ENCODE results near the gene SOAT2.
"Not testable (repeated sequence)": the region's sequence is repeated elsewhere in the genome, so short reads cannot be mapped to it uniquely, and the experiment has no call there.

SOAT2 gene

DNA sequence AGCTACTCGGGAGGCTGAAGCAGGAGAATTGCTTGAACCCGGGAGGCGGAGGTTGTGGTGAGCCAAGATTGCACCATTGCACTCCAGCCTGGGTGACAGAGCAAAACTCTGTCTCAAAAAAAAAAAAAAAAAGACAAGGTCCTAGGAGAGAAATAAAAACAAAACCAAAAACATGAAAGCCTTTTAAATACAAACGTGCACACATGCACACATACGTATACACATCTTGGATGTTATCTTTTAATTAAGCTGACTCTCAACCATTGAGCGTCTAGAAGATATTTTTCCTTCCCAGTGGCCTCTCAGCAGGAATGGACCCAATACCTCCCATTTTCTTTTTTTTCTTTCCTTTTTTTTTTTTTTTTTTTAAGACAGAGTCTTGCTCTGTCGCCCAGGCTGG lies 9.1 kb downstream of the SOAT2 start:
- not testable (repeated sequence) for DNase-seq

DNA sequence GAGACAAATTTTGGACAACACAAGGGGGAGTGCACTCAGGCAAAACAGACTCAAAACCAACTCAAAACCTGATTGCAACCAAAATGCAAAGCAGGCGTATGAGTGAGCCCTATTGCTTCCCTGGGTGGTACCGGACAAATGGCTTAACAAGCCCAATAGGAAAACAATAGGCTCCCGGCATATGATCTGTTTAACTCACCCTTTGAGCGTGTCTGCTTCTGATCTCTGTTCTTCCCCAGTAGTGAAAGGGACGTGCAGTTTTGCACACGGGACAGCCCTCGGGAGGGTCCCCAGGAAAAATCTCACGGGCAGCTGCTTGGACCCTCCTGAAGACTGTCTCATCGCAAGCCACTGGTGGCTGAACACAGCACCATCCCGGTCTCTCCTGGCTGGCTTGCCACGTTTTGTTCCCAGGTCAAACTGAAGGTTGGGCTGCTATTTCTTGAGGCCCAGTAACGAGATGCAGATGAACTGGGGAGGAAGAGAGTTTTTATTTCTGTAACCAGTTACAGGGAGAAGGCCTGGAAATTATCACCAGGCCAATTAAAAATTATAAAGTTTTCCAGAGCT lies 9.9 kb downstream of the SOAT2 start:
- no peak for DNase-seq

DNA sequence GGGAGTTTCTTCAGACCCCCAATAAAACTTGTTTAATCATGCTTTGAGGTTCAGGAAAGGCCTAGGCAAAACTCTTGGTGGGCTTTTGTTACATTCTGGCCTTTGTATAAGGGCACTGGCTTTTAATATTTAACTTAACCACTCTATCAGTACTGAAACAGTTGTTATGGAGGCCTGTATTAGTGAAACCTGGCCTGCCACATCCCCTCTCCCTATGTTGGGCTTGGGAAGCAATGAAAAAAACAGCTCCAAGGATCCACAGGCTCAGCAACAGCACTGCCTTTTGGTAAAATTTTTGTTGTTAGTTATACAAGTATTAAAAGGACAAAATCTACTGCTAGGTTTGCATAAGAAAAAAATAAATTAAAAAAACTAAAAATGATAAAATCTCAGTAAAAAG lies 10.7 kb downstream of the SOAT2 start:
- no peak for DNase-seq

DNA sequence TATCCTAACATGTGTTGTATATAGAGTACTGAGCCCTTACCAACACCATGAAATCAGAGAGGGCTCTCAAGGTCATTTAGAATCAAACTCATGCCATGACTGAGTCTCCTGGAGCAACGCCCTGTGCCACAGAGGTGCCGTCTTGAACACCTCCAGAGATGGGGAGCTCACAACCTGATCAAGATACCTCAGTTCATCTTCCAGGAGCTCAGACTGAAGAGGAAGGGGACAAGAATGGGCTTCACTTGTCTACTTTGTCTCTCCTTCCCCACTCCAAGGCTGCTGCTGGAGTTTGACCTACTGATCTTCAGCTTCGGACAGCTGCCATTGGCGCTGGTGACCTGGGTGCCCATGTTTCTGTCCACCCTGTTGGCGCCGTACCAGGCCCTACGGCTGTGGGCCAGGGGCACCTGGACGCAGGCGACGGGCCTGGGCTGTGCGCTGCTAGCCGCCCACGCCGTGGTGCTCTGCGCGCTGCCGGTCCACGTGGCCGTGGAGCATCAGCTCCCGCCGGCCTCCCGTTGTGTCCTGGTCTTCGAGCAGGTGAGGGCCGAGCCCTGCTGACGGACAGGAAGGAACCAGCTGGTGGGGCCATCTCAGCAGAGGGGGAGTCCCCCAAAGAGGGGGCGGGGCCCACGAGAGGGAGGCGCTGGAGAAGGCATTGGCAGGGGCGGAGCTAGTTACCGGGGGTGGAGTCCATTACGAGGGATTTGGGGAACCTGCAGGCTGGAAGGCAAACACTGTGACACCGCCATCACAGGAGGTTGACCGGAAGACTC lies 12.0 kb downstream of the SOAT2 start:
- DNase-seq = no peak

DNA sequence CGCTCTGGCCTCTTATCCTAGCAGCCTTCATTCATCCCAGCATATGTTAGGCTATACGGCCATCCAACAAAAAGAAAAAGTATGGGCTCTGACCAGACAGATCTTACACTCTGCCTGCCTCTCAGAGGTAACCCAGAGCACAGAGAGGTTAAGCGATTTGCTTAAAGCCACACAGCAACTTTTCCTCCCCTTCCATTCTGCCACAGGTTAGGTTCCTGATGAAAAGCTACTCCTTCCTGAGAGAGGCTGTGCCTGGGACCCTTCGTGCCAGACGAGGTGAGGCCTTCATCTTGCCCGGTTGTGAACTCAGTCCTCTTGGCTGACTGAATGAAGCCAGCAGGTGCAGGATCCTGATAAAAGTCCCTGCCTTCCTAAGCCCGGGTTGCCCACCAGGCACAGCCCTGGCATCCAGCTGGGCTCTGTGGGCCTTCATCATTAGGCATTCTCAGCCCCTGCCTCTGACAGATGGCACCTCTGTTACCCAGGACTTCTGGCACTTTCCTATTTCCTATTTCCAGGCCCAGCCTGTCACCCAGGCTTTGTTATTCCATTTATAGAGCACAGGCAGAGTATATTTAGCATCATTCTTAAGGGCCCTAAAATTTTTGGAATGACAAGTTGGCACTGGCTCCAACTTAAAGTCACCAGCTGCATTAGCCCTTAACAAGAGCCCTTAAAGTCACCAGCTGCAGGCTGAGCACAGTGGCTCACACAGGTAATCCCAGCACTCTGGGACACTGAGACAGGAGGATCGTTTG lies 12.8 kb downstream of the SOAT2 start:
- DNase-seq = peak; percentile 81

DNA sequence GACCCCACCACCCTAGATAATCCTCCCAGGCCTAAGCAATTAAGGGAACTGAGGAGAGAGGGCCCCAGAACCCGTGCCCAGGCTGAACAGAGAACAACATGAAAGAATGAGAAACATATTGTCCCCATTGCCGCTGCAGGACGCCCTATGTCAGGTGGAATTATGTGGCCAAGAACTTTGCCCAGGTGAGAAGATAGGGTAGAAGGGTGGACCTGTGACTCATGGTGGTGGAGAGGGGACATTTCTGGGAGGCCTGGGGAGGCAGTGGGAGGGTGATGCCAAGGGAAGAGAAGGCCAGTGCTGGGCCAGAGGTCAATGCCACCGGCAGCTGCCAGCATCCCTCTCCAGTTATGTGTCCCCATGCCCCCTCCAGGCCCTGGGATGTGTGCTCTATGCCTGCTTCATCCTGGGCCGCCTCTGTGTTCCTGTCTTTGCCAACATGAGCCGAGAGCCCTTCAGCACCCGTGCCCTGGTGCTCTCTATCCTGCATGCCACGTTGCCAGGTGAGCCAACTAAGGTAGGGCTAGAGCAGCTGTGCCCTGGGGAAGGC lies 15.5 kb downstream of the SOAT2 start:
- no peak for DNase-seq

DNA sequence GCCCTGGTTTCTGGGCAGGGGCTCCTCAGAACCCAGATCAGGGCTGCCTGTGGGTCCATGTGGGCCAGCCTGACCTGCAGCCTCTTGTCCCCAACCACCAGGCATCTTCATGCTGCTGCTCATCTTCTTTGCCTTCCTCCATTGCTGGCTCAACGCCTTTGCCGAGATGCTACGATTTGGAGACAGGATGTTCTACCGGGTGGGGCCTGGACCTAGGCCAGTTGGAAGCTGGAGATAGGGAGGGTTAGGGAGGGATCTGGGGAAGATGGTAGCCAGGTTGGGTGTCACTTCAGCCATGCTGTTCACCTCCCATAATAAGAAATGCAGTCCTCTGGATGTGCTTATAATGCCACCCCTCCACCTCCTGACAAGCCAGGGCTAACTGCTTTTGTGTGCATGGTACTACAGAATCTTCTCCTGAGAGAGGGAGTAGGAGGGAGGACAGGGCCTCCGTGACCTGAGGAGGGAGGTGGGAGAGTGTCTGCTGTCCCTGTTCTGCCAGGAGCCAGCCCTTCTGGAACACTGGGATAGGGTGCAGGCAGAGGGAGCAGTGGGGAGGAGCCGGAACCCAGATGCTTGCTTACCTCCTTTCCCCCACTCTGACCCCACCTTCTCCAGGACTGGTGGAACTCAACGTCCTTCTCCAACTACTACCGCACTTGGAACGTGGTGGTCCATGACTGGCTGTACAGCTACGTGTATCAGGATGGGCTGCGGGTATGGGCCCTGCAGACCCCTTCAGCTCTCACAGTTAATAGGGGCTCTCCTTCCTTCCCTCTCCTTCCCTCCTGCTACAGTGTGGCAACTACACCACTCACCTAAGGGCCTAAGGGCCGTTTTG lies 17.6 kb downstream of the SOAT2 start:
- no peak for DNase-seq

DNA sequence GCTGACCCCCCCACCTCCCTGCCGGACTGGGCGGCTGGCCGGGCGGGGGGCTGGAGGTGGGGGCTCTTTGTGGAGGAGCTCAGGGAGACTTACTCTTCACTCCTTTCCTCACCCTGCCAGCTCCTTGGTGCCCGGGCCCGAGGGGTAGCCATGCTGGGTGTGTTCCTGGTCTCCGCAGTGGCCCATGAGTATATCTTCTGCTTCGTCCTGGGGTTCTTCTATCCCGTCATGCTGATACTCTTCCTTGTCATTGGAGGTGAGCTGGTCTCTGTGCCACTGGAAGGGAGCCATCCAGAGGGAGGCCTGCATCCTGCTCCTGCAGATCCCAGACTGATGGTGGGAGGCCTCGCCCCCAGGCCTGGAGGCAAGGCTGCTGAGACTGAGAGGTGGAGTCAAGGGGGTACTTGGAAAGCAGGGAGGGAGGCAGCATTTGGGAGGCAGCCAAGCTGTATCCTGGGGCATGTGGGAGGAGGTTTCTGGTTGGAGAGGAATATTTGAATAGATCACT lies 19.7 kb downstream of the SOAT2 start:
- no peak for DNase-seq

DNA sequence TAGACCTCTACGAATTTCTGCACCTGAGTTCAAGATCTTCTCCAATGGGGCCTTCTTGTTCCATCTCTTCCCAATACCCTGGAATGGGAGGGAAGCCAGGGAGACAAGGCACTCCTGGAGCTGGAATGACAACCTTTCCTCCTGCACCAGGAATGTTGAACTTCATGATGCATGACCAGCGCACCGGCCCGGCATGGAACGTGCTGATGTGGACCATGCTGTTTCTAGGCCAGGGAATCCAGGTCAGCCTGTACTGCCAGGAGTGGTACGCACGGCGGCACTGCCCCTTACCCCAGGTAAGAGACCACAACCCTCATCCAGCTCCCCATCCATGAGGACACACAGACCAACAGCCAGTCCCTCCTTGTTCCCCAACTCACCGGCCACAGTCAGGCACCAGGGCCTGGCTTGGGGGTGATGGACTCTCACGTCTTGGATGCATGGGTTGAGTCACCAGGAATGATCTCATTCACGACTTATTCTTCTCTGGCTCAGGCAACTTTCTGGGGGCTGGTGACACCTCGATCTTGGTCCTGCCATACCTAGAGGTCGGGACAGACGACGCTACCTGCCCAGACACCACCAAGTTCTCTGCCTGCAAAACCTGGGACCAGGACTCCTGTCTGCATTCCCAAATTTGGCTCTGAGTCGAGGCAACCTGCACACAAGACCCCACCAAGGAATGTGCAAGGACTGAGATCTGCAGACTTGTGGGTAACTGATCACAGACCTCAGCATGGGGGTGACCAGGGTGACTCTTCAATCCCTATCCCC lies 20.5 kb downstream of the SOAT2 start:
- no peak for DNase-seq

DNA sequence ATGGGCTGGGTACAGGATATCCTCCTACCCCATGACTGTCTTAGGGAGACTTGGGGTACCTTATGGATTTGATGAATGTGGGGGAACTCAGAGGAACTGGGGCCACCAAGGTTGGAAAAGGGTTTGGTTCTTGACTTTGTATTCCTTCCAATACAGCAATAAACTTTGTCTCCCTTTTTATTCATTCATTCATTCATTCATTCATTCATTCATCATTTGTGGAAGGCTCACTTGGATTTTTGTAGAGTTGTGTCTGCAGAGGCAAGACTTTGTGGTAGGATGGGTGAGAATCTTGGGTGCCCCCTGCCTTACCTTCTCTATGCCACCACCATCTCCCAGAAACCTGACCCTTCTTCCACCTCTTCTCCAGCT lies 21.1 kb downstream of the SOAT2 start:
- no peak for DNase-seq

DNA sequence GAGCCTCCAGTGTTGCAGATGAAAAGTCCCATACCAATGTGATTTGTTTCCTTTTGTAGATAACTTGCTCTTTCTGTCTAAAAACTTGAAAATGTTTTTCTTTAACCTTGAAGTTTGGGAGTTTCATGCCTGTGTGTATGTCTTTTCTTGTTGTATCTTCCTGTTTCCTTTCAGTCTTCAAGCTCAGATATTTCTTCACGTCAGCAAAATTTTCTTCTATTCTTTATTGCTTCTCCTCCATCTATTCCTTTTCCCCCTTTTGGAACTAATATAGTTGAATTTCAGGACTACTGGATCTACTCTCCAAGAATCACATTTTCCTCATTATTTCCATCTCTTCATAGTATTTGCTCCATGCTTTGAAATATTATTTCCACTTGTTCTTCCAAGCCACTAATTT lies 23.9 kb downstream of the SOAT2 start:
- no peak for DNase-seq

DNA sequence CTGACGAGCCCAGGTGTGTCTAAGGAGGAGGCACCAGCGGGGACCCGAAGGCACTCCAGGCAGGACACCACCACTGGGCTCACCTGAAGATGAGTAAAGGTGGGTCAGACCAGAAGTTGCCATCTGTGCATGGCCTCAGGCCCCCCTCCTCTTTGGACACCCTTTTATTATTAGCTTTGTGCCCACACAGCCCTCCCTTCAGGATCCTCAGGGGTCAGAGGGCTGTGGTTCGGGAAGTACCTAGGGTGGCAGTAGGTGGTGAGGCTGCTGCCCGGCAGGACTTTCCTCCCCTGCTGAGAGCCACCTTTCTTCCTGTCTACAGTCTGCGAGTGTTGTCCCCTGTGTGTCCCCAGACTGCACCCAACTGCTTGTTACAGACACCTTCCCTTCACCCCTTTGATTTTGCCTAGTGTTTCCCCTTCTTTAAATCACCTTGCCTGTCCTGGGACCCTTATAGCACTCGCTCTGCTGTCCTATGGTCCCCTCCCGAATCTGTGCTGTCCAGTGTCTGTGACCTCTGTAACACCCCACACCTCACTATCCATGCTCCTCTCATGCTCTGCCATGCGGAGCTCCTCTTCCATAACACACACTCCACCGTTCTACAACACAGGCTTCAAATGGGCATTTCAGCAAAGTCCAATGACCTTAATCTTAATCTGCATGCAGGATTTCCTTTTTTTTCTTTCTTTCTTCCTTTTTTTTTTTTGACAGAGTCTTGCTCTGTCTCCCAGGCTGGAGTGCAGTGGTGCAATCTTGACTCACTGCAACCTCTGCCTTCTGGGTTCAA lies 25.7 kb downstream of the SOAT2 start:
- no peak for DNase-seq

DNA sequence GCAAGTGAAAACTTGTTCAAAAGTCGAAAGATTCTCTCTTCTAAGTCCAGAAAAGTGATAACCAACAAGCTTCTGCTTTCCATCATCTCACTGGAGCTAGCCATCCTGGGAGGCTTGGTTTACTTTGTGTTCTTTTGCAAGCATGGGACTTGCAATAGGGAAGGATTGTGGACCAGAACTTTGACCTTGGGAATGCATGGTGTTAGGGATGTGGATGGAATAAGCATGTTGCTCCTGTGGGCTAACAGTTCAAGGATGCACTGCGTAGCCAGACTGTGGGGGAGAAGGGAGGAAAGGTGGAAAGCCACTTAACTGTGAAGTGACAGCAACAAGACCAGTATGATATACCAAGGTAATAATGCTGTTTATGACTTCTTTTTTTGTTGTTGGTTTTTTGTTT lies 28.6 kb downstream of the SOAT2 start:
- DNase-seq = no peak

DNA sequence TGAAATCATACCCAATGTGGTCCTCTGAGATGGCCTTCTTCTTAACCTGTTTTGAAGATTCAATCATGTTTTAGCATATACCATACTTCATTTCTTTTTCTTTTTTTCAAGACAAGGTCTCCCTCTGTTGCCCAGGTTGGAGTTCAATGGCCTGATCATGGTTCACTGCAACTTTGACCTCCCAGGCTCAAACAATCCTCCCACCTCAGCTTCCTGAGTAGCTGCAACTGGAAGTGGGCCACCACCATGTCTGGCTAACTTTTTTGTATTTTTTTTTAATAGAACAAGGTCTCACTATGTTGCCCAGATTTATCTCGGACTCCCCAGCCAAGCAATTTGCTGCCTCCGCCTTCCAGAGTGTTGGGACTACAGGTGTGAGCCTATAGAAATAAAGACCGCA lies 30.4 kb downstream of the SOAT2 start:
- no peak for DNase-seq

DNA sequence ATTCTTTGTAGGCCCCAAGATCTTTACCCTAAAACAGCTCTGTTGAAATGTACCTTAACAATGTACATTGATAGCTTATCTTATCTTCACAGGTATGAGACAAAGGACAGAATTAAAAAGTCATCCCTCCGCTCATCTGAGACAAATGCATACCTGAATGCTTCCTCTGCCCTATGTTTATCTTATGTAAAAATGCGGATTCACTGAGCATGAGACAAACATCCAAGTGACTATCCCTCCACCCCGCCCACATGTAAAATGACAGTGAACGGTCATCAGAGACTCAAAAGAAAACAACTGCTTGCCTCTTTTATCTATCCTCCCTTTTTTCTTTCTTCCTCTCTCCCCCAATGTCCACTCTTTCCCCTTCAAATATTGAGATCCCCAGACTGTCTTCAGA lies 40.1 kb downstream of the SOAT2 start:
- DNase-seq = no peak

DNA sequence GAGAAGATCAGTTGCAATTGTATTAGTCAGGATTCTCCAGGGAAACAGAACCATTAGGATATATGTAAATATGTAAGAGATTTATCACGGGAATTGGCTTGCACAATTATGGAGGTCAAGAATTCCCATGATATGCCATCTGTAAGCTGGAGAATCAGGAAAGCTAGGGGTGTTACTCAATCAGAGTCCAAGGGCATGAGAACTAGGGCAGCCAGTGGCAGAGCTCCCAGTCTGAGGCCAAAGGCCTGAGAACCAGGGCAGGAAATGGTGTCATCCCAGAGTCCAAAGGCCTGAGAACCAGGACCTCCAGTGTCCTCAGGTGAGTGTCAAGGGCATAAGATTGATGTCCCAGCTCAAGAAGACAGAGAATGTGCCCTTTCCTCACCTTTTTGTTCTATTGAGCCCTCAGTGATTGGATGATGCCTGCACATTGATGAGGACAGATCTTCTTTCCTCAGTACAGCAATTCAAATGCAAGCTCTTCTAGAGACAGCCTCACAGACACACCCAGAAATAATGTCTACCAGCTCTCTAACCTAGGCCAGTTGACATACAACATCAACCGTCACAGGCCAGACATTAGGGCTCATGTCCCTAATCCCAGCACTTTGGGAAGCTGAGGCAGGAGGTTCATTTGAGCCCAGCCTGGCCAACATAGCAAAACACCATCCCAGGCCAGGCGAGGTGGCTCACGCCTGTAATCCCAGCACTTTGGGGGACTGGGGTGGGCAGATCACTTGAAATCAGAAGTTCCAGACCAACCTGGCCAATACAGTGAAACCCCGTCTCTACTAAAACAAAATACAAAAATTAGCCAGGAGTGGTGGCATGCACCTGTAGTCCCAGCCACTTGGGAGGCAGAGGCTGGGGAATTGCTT lies 42.3 kb downstream of the SOAT2 start:
- DNase-seq = no peak

DNA sequence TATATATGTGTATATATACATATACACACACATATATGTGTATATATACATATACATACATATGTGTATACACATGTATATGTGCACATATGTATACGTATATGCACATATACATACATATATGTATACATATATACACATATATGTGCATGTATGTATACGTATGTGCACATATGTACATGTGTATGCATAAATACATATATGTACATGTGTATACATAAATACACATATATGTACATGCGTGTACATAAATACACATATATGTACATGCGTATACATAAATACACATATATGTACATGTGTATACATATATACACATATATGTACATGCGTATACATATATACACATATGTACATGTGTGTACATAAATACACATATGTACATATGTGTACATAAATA lies 43.9 kb downstream of the SOAT2 start:
- DNase-seq = no peak

DNA sequence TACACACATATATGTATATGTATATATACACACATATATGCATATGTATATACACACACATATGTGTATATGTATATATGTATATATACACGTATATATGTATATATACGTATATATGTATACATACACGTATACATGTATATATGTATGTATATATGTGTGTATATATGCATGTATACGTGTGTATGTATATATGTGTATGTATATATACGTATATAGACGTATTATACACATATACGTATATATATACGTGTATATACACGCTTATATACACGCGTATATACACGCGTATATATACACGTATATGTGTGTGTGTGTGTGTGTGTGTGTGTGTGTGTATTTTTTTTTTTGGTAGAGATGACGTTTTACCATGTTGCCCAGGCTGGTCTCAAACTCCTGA lies 44.4 kb downstream of the SOAT2 start:
- DNase-seq = no peak

DNA sequence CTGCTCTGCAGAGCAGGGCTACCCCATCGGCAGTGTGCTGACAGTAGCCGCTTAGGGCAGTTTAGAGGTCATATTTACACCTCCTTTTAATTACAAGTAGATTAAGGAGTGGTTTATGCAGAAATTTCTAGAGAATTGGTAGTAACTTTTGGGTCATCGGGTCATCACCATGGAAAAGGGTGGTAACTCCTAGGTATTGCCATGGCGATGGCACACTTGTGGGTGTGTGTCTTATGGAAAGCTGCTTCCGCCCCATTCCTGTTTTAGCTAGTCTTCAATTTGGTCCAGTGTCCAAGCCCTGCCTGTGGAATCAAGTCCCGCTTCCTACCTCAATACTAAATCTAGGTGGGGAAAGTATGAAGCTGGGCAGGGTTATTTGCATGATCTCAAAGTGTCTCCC lies 47.8 kb downstream of the SOAT2 start:
- DNase-seq = no peak

DNA sequence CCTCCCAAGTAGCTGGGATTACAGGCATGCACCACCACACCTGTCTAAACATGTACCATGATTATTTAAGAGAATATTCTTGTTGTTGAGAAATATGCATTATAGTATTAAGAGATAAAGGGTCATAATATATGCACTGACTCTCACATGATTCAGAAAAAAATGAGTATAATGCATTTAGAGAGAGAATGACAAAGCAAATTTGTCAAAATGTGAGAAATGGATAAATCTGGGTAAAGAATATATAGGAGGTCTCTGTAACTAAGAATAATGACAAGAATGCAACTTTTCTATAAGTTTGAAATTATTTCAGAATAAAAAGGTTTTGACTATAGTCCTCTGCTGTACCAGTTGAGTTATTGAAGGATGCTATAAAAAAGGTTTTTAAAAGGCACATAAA lies 49.1 kb downstream of the SOAT2 start:
- no peak for DNase-seq
